Naive thymus-derived CD4-positive, alpha-beta T cell (primary cell): ENCODE results near the gene TMEM101. TPM values are rescaled to one million over a fixed set of nuclear protein-coding genes. Genes with fewer than 3 reads are reported as not detected.
"Not testable (repeated sequence)": the region's sequence is repeated elsewhere in the genome, so short reads cannot be mapped to it uniquely, and the experiment has no call there.

Experiments used
- ATAC-seq: fragments of 150-1000 bp; cut with Tn5 transposase; 2 replicates; pipeline ENCODE4 v1.10.0; 2021; ENCODE audit warnings: mild to moderate bottlenecking, moderate library complexity
- CTCF ChIA-PET: fragments of 350-600 bp; sonication (Branson Sonifier 250); formaldehyde crosslinking; loops from one replicate; lab custom pipeline; 2021; ENCODE audit warnings: antibody characterized with exemption; lab: Charles Lee
- POLR2A ChIA-PET: fragments of 350-600 bp; sonication (Branson Sonifier 250); formaldehyde crosslinking; loops from one replicate; lab custom pipeline; 2021; ENCODE audit warnings: antibody characterized with exemption, inconsistent platforms; lab: Charles Lee
- DNase-seq, 9 donors: peaks; one replicate each; pipeline versions ENCODE4 v3.0.0 to v3.0.0-alpha.2; 2020 to 2022; ENCODE audit warnings: mixed read lengths in 1 of 9
- H3K27ac ChIP-seq: one replicate; pipeline ENCODE4 v1.7.0; 2013; ENCODE audit warnings: mild to moderate bottlenecking, low read depth, low read length, moderate library complexity
- H3K27me3 ChIP-seq, 2 donors: one replicate each; pipeline ENCODE4 v1.7.0; 2013; ENCODE audit warnings: low read length in 2 of 2, mild to moderate bottlenecking in 2 of 2, moderate library complexity in 2 of 2; ENCODE audit not compliant: control insufficient read depth in 2 of 2, insufficient read depth in 2 of 2
- H3K36me3 ChIP-seq, 3 experiments: 1 replicate in 2 of 3; 2 replicates in 1 of 3; pipeline ENCODE4 v1.7.0; 2013; ENCODE audit warnings: low read length in 3 of 3, mild to moderate bottlenecking in 3 of 3, moderate library complexity in 1 of 3; ENCODE audit not compliant: insufficient read depth in 3 of 3, control insufficient read depth in 2 of 3
- H3K4me1 ChIP-seq, 2 donors: one replicate each; pipeline ENCODE4 v1.7.0; 2013; ENCODE audit warnings: low read length in 2 of 2, mild to moderate bottlenecking in 2 of 2, moderate library complexity in 1 of 2; ENCODE audit not compliant: control insufficient read depth in 2 of 2, insufficient read depth in 2 of 2
- H3K4me3 ChIP-seq: 2 replicates; pipeline ENCODE4 v1.7.0; 2013; ENCODE audit warnings: mild to moderate bottlenecking, low read length
- H3K9me3 ChIP-seq, 3 experiments: 1 replicate in 2 of 3; 2 replicates in 1 of 3; pipeline ENCODE4 v1.7.0; 2013; ENCODE audit warnings: low read length in 3 of 3; ENCODE audit not compliant: control insufficient read depth in 2 of 3
- H3K27ac Mint-ChIP-seq, 9 donors: one replicate each; pipeline ENCODE4 v1.8.0; 2020 to 2022; ENCODE audit warnings: mixed read lengths in 9 of 9, mild to moderate bottlenecking in 8 of 9, moderate library complexity in 5 of 9, inconsistent platforms in 2 of 9
- H3K27me3 Mint-ChIP-seq, 5 donors: one replicate each; pipeline ENCODE4 v1.8.0; 2021 to 2022; ENCODE audit warnings: mixed read lengths in 5 of 5, mild to moderate bottlenecking in 1 of 5
- H3K36me3 Mint-ChIP-seq, 5 donors: one replicate each; pipeline ENCODE4 v1.8.0; 2020 to 2022; ENCODE audit warnings: mixed read lengths in 5 of 5, mild to moderate bottlenecking in 3 of 5, inconsistent platforms in 1 of 5
- H3K4me1 Mint-ChIP-seq, 7 donors: one replicate each; pipeline ENCODE4 v1.8.0; 2020 to 2022; ENCODE audit warnings: mixed read lengths in 7 of 7, mild to moderate bottlenecking in 3 of 7, inconsistent platforms in 1 of 7
- H3K4me3 Mint-ChIP-seq, 10 donors: one replicate each; pipeline ENCODE4 v1.8.0; 2020 to 2022; ENCODE audit warnings: mild to moderate bottlenecking in 10 of 10, mixed read lengths in 10 of 10, moderate library complexity in 6 of 10, inconsistent platforms in 2 of 10
- H3K9me3 Mint-ChIP-seq, 11 donors: one replicate each; pipeline ENCODE4 v1.8.0; 2020 to 2022; ENCODE audit warnings: mixed read lengths in 11 of 11, mild to moderate bottlenecking in 4 of 11, inconsistent platforms in 1 of 11, moderate library complexity in 1 of 11
- intact Hi-C, 2 donors: fragments of 100-400 bp; cut with micrococcal nuclease; formaldehyde crosslinking; loops; one replicate each; pipeline ENCODE4 v1.15.1; 2023
- polyA plus RNA-seq, 2 donors: library from polyadenylated mRNA; unstranded; fragments of 300-500 nt; fragmentation: Illumina TruSeq; gene quantifications; one replicate each; pipeline ENCODE4 v1.2.3, GENCODE V29; 2021
- total RNA-seq, 6 experiments: library from RNA in 5 of 6; stranded (reverse) in 5 of 6; gene quantifications; 1 replicate in 5 of 6; 2 replicates in 1 of 6; pipeline ENCODE4 v1.2.3 and lab custom pipeline; 2021 to 2026

Gene TMEM101
- total and polyA plus RNA-seq, 7 experiments from 2014 or later: 12.1 to 36.0 (median 31.8) TPM

DNA sequence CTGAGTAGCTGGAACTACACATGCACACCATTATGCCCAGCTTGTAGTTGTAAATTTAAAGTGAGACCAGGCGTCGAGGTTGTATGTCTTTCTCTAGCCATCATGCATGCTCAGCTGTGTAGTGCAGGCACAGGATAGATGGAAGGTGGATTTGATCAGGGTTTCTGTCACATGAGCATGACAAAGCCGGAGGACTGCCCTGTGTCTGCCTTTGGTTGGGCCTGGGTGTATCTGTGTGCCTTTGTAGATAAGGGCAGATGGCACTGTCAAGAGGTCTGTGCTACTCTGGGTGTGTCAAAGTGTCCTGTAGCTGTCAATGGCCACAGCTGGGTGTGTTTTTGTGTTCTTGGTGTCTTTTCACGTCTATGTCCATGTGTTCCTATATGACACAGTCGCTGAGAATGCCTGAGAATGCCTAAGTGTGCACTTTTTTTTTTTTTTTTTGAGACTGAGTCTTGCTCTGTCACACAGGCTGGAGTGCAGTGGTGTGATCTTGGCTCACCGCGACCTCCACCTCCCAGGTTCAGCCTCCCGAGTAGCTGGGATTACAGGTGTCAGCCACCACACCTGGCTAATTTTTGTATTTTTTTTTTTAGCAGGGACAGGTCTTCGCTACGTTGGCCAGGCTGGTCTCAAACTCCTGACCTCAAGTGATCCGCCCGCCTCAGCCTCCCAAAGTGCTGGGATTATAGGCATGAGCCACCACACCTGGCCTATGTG, 14.5 kb downstream of the TMEM101 start:
- Mint-ChIP-seq H3K4me3 (no peak overlapping the region), H3K27ac (no peak overlapping the region), H3K9me3 (peaks cover 0 to 1% (median 0%) of the 10 kb centered on the region in 11 donors), H3K27me3 (peaks cover 0 to 43% (median 13%) of the 10 kb centered on the region in 5 donors), H3K4me1 (peaks cover 0 to 3% (median 0%) of the 10 kb centered on the region in 7 donors), H3K36me3 (no peaks in the 10 kb centered on the region)
- ChIA-PET CTCF (interaction anchor here (0.6 to 1.0 kb wide), 3 partner anchors 41 to 417 kb away, joined by 3 to 5 read pairs (median 4); no protein-coding TSS in a partner anchor), POLR2A (no interaction called here)
- intact Hi-C loops: no loop called here
- no peak overlapping the region for H3K4me3 ChIP-seq
- no peak for ATAC-seq
- no peak for DNase-seq
- no peaks in the 10 kb centered on the region for H3K36me3 ChIP-seq
- H3K9me3 ChIP-seq: no peaks in the 10 kb centered on the region
- H3K27me3 ChIP-seq: peaks cover under 1% of the 10 kb centered on the region in 2 donors
- H3K4me1 ChIP-seq: peaks cover 3 to 4% of the 10 kb centered on the region in 2 donors
- H3K27ac ChIP-seq: no peak overlapping the region

DNA sequence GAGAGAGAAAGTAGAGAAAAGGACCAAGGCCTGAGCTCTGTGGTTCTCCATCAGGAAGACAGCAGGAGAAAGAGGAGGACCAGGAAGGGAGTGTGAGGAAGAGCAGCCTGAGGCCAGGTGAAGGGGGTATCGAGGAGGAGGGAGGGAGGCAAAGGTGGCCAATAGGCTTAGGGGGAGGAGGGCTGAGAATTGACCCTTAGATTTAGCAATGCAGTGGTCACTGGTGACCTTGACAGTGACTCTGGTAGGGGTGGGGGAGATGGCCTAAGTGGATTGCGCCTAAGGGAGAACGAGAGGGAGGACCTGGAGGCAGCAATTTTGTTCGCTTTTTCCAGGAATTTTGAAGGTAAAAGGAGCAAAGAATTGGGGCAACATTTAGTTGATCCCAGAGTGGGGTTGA, 15.7 kb downstream of the TMEM101 start:
- POLR2A ChIA-PET: interaction anchor here (0.6 kb wide), 1 partner anchor 1741 kb away, joined by 3 read pairs; no protein-coding TSS in a partner anchor

DNA sequence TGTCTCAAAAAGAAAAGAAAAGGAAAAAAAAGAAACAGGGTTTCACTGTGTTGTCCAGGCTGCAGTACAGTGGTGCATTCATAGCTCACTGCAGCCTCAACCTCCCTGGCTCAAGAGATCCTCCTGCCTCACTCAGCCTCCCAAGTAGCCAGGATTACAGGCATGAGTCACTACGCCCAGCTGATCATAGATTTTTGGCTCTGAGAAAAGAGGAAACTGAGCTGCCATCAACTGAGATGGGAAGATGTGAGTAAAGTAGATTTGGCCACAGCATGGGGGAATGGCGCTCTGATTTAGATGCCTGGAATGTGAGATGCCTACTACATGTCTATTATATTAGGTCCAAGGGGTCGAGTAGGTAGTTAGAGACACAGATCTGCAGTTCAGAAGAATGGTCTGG, 16.2 kb downstream of the TMEM101 start:
- intact Hi-C loops: no loop called here
- Mint-ChIP-seq H3K36me3 (no peaks in the 10 kb centered on the region), H3K27ac (no peak overlapping the region), H3K4me1 (no peaks in the 10 kb centered on the region), H3K27me3 (peaks cover 0 to 44% (median 13%) of the 10 kb centered on the region in 5 donors), H3K9me3 (peaks cover 0 to 1% (median 0%) of the 10 kb centered on the region in 11 donors), H3K4me3 (no peak overlapping the region)
- ATAC-seq (peak; percentile 26), DNase-seq (no peak)
- Histone ChIP-seq H3K27ac (no peak overlapping the region), H3K9me3 (no peaks in the 10 kb centered on the region), H3K4me3 (no peak overlapping the region), H3K4me1 (peaks cover 6 to 9% of the 10 kb centered on the region in 2 donors), H3K36me3 (no peaks in the 10 kb centered on the region), H3K27me3 (peaks cover 3 to 4% of the 10 kb centered on the region in 2 donors)
- CTCF ChIA-PET: no interaction called here
- POLR2A ChIA-PET: interaction anchor here (1.1 kb wide), 1 partner anchor 11 kb away, joined by 3 read pairs; no protein-coding TSS in a partner anchor

More for the DNA sequence above, 15.7 kb downstream of the TMEM101 start:
- CTCF ChIA-PET: interaction anchor here (1.0 kb wide), 1 partner anchor 120 kb away, joined by 4 read pairs; no protein-coding TSS in a partner anchor
- H3K27ac ChIP-seq: no peak overlapping the region
- no peak overlapping the region for H3K27ac Mint-ChIP-seq
- H3K4me1 ChIP-seq: peaks cover 6 to 9% of the 10 kb centered on the region in 2 donors
- H3K36me3 Mint-ChIP-seq: no peaks in the 10 kb centered on the region
- peaks cover 0 to 1% (median 0%) of the 10 kb centered on the region in 11 donors for H3K9me3 Mint-ChIP-seq
- peaks cover 0 to 44% (median 13%) of the 10 kb centered on the region in 5 donors for H3K27me3 Mint-ChIP-seq
- intact Hi-C loops: no loop called here
- H3K9me3 ChIP-seq: no peaks in the 10 kb centered on the region
- no peaks in the 10 kb centered on the region for H3K36me3 ChIP-seq
- DNase-seq (no peak), ATAC-seq (no peak)
- no peak overlapping the region for H3K4me3 ChIP-seq
- no peaks in the 10 kb centered on the region for H3K4me1 Mint-ChIP-seq
- no peak overlapping the region for H3K4me3 Mint-ChIP-seq
- H3K27me3 ChIP-seq: peaks cover 3 to 4% of the 10 kb centered on the region in 2 donors

DNA sequence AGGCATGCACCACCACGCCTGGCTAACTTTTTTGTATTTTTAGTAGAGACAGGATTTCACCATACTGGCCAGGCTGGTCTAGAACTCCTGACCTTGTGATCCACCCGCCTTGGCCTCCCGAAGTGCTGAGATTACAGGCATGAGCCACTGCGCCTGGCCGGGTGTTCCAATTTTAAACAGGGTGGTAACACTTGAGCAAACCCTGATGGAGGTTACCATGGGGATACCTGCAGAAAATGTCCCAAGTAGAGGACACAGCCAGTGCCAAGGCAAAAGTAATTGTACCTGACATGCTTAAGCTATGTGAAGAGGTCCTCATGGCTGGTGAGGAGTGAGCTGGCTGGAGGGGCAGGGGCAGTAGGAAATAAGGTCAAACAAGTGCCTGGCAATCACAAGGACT, 17.6 kb downstream of the TMEM101 start:
- DNase-seq, H3K27me3 ChIP-seq, H3K9me3 Mint-ChIP-seq, H3K9me3 ChIP-seq, H3K36me3 ChIP-seq, H3K4me3 Mint-ChIP-seq, intact Hi-C loops, H3K4me1 ChIP-seq, H3K4me3 ChIP-seq, H3K27ac Mint-ChIP-seq, H3K27ac ChIP-seq, H3K4me1 Mint-ChIP-seq, H3K36me3 Mint-ChIP-seq, ATAC-seq: not testable (repeated sequence)
- CTCF ChIA-PET: interaction anchor here (1.3 kb wide), 1 partner anchor 119 kb away, joined by 4 read pairs; no protein-coding TSS in a partner anchor
- POLR2A ChIA-PET: interaction anchor here (0.7 kb wide), 1 partner anchor 87 kb away, joined by 3 read pairs; no protein-coding TSS in a partner anchor
- H3K27me3 Mint-ChIP-seq: peaks cover 0 to 44% (median 13%) of the 10 kb centered on the region in 5 donors

DNA sequence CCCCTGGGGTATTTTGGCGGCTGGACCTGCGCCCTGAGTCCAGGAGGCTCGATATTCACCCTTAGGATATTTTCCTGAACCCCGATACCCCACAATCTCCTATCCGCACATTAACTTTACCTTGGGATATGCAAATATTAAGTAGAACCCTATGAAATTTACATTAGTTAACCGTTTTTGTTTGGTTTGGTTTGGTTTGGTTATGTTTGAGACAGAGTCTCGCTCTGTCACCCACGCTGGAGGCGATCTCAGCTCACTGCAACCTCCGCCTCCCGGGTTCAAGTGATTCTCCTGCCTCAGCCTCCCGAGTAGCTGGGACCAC, 19.7 kb downstream of the TMEM101 start:
- ATAC-seq (no peak), DNase-seq (no peak)
- Mint-ChIP-seq H3K27ac (no peak overlapping the region), H3K36me3 (no peaks in the 10 kb centered on the region), H3K4me1 (no peaks in the 10 kb centered on the region), H3K9me3 (no peaks in the 10 kb centered on the region), H3K4me3 (peak overlapping the region in 5 of 10 donors; percentile 11 to 59 (median 31)), H3K27me3 (peaks cover 0 to 37% (median 13%) of the 10 kb centered on the region in 5 donors)
- H3K36me3 ChIP-seq: no peaks in the 10 kb centered on the region
- H3K4me3 ChIP-seq: no peak overlapping the region
- H3K27me3 ChIP-seq: peaks cover 3 to 4% of the 10 kb centered on the region in 2 donors
- POLR2A ChIA-PET: no interaction called here
- peaks cover 6 to 9% of the 10 kb centered on the region in 2 donors for H3K4me1 ChIP-seq
- H3K27ac ChIP-seq: no peak overlapping the region
- CTCF ChIA-PET: interaction anchor here (0.6 to 2.6 kb wide), 5 partner anchors 61 to 304 kb away, joined by 3 to 16 read pairs (median 3); no protein-coding TSS in a partner anchor
- intact Hi-C loops: loop anchor here (1.0 kb wide), 3 partner anchors 51 to 117 kb away; no protein-coding TSS in a partner anchor
- no peaks in the 10 kb centered on the region for H3K9me3 ChIP-seq

DNA sequence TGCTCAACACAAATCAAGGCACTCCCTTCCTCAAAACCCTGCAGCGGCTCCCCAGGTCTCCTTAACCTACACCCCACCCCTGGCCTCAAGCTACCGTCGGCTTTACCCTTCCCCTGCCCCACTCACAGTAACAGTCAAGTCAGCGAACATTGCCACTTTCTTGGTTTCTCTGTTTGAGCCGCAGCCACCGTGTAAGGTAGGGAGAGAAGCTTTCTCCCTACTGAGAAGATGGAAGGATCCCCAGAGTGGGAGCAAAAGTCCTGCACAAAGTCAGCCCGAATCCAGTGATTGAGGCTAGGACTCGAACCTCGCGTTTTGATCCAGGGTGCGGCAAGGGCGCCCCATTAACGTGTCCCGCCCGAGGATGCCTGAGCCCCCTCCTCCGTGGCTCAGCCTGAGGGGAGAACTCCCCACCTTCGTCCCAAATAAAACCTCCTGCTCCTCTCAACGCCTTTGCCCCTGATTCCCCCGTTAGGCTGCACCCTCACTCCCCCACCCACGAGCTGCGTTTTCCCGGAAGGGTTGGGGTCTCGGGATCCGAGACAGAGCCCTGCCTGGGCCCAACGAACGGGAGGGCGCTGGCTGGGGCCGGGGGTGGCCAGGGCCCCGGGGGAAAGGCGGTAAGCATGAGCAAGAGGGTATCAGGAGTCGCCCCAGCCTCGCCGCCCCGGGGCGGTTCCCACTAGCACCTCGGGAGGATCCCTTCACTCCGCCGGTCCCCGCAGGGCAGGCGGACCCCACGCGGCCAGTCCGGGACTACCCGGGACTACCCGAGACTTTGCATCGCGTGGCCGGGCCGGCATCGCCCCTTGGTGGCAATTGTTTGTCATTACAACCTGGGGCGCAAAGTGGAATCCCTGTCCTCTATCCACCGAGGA, 20.3 kb downstream of the TMEM101 start:
- peak; percentile 40 to 74 (median 63) for DNase-seq
- ChIA-PET POLR2A (no interaction called here), CTCF (interaction anchor here (0.7 to 2.6 kb wide), 3 partner anchors 66 to 117 kb away, joined by 3 to 16 read pairs (median 8); no protein-coding TSS in a partner anchor)
- Histone ChIP-seq H3K36me3 (no peaks in the 10 kb centered on the region), H3K4me3 (peak overlapping the region; percentile 7), H3K27ac (no peak overlapping the region), H3K27me3 (peaks cover 3 to 4% of the 10 kb centered on the region in 2 donors), H3K4me1 (peaks cover 6 to 9% of the 10 kb centered on the region in 2 donors), H3K9me3 (no peaks in the 10 kb centered on the region)
- Mint-ChIP-seq H3K27me3 (peaks cover 0 to 35% (median 13%) of the 10 kb centered on the region in 5 donors), H3K27ac (no peak overlapping the region), H3K9me3 (no peaks in the 10 kb centered on the region), H3K4me1 (no peaks in the 10 kb centered on the region), H3K36me3 (no peaks in the 10 kb centered on the region), H3K4me3 (peak overlapping the region in 5 of 10 donors; percentile 11 to 59 (median 31))
- peak; percentile 94 for ATAC-seq
- intact Hi-C loops: loop anchor here (1.0 kb wide), 3 partner anchors 50 to 116 kb away; no protein-coding TSS in a partner anchor
